SHP77 treated with DMSO at 0.1 percent for 48 hours (cell line): ENCODE results near the gene RNASE13.
"Not testable (repeated sequence)": the region's sequence is repeated elsewhere in the genome, so short reads cannot be mapped to it uniquely, and the experiment has no call there.

Experiments
- DNase-seq: peaks from one replicate; lab custom pipeline; 2025; lab: John Stamatoyannopoulos, UW

RNASE13 gene

GRCh38 chr14:20988717-20989470, 45.7 kb downstream of the RNASE13 start:
- no peak for DNase-seq

- no peak for DNase-seq
These were observed 47.8 kb downstream of the RNASE13 start for GRCh38 chr14:20986811-20987210.

GRCh38 chr14:20985650-20986049, 49.0 kb downstream of the RNASE13 start:
- DNase-seq, result not testable (repeated sequence)
